Testis (tissue), 2 donors: ENCODE measurements around the gene SMURF2.

Source experiments
- CTCF ChIP-seq, 3 experiments: fragments of 450-650 bp in 2 of 3; fragments of 200-600 bp in 1 of 3; sonication (generic) in 1 of 3; IDR thresholded peaks; one replicate each; pipeline ENCODE4 v1.5.1; 2016 to 2019; ENCODE audit warnings: antibody characterized with exemption in 3 of 3, mild to moderate bottlenecking in 2 of 3, moderate library complexity in 1 of 3
- POLR2A ChIP-seq: fragments of 450-650 bp; IDR thresholded peaks from one replicate; pipeline ENCODE4 v1.6.1; 2017; ENCODE audit warnings: antibody characterized with exemption, mild to moderate bottlenecking, moderate library complexity

DNA sequence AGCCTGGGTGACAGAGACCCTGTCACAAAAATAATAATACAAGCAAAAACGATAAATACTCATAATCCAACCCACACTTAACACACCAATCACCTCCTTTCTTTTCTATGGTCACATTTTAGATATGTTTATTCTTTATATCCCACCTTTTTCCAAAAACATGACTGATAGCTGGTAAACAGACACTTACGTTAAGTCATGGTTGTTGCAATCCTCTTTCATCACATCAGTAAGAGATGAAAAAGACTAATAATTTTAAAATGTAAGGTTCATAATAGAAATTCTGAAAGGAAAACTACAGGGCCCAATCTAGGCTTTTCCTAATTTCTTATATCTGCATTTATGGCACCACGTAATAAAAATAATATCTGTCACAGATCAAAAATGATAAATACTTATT lies 10.2 kb downstream of the SMURF2 start:
- TF ChIP-seq POLR2A, result no peak
- TF ChIP-seq CTCF (IDR thresholded peaks at IDR 0.05), result no peak
